ENCODE results near the gene DYRK2.

Gene DYRK2

DNA sequence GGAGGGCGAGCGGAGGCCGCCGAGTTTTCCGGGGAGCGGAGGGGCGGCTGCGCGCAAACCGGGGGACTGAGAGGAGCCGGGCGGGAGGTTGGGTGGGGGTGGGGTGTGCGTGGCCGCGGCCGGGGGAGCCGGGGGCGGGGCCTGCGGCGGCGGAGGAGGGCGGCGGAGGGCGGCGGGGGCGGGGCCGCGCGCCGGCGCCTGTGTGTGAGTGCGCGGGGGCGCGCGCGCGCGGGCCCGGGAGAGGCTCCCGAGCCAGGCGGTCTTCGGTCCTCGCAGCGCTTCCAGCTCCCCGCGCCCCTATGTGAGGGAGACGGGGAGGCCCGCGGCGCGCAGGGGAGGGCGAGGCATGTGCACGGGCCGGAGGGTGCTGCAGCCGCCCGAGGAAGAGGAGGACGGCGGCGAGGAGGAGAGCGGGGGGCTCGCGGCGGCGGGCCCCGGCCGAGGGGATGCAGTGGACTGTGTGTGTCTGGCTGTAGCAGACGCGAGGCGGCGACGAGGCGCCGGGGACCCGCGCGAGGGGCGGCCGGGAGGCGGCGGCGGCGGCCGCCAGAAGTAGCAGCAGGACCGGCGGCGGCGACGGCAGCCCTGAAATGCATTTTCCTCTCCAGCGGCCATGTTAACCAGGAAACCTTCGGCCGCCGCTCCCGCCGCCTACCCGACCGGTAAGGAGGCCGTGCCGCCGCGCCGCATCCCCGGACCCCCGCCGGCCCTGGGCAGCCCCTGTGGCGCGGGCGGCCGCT, at the start of gene DYRK2:
DYRK2 (plus strand) TSS at position 225 of the 740 bp plus-strand sequence; CDS start at position 614, 389 bp downstream.
- DNase-seq, result no peak

DNA sequence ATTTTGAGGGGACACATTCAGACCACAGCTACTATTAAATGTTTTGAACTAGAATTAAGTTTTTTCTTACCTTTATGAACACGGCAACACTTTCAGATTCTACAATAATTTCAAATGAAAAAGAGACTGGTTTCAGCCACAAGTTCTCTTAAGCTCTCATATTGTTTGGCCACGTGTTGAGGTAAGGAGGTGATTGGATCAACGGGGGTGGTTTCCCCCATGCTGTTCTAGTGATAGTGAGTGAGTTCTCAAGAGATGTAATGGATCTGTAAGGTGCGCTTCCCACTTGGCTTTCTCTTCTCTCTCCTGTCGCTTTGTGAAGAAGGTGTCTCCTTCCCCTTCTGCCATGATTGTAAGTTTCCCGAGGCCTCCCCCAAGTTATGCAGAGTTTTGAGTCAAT, 48.9 kb upstream of the DYRK2 start:
- DNase-seq, result no peak

DNA sequence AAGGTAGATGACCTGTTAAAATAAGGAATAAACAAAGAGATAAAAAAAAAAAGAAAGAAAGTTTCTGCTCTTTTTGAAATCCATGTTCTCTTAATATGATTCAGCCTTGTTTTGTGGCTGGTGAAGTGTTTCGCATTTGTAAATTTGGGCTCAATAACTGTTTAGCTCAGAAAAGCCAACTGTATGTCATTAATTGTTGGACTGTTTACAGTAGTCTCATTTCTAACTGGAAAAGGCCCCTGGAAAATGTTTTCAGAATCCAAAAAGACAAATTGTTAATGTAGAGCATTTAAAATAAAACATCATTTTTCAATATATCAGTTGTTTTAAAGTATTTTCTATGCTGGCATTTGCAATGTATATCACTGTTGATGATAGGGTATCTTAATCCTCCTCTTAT, 47.4 kb upstream of the DYRK2 start:
- no peak for DNase-seq

DNA sequence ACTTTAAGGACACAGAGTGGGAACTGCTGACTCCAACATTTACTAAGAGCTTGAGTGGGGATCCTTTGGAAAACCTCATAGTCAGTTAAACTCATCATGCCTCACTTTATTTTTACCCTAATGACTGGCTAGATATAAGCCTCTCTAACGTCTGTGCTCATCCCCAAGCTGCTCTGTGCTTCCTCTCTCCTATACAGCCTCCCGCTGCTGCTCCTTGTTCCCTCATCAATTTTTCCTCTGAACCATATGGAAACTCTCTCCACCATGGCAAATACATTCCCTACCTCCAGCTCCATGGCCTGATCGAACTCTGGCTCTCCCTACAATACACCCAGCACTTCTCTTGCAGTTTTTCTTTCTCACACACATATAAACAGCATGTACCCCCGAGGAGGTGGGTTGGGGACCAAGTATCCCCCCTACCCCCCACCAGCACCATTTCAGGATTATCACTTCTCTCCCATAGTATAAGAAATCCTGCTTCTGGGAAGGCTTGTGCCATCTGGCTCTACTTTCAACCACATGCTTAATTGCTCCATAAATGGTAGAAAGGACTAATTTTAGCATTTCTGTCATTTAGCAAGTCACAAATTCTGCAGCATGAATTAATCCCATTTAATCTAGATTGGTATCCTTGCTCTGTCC, 39.2 kb upstream of the DYRK2 start:
- DNase-seq, result no peak

DNA sequence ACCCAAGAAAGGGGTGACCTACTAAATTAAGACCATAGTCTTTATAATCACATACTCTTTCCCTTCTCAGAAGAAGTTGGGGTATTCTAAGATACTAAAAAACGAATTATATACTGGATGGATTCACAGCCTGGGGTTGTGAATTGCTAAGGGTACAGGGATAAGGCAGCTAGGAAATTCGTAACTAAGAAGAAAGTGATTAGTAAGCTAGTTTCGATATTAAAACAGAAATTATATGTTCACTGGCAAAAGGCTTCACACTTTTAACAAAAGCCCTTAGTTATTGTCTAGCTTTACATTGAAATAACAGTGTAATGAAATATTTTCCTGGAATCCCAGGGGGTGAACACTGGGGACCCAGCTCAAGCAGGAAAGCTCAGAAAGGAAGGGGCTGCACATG, 35.5 kb upstream of the DYRK2 start:
- DNase-seq, result no peak

DNA sequence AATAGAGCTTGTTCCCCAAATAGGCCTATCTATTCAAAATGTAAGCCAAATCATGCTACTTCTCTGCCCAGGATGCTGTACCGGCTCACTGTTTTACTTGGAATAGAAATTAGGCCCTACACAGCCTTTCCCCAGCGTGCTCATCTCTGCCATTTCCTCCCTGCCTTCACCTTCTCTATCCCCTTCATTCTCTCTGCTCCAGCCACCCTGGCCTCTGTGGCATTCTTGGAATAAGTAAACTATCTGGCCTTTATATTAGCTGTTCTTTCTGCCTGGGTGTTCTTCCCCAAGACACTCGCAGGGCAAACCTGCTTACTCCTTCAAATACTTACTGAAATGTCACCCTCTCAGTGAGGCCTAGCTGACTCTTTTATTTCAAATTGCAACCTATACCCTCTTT, 30.9 kb upstream of the DYRK2 start:
- no peak for DNase-seq

DNA sequence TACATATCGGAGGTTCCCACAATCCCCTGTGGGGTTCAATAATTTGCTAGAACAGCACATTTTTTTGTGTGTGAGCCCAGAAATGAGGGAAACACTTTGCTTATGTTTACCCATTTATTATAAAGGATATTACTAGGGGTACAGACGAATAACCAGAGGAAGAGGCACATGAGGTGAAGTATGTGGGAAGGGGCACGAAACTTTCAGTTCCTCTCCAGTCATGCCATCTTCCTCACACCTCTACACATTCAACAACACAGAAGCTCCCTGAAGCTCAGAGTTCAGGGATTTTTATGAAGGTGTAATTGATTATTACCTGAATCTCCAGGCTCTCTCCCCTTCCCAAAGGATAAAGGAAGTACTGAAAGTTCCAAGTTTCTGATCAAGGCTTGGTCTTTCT, 30.2 kb upstream of the DYRK2 start:
- no peak for DNase-seq

DNA sequence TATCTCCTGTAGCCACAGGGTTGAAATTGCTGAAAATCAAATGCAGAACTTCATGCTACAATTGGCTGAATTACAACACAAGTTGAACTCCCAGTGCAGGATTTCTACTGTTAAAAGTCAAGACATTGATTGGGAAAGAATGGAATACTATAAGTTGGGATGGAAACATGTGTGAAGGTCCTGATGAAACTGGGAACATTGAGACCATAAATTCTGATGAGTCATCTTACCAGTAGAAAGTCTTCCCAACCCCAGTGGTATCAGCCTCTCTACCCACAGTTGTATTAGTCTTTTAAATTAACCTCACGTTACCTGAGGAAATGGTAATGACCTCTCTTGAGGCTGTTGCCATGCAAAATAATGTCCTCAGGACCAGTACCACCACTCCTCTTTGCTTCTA, 27.4 kb upstream of the DYRK2 start:
- DNase-seq, result no peak

DNA sequence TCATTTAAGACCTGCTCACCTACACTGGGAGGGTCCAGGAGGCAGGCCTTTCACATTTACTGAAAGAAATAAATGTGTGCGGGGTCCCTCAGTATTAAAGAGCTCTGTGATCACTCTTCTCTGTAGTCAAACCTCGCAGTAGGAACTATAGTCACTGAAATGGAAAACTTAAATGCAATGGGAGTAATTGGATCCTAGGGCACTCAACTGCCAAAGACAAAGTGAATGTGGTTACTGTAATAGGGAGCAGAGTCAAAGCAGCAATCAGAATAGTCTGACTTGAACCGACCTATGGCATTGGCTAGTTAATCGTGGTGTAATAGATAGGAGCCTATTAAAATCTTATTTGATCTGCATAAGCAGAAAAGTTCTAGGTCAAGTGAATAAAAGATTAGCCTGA, 26.6 kb upstream of the DYRK2 start:
- no peak for DNase-seq

DNA sequence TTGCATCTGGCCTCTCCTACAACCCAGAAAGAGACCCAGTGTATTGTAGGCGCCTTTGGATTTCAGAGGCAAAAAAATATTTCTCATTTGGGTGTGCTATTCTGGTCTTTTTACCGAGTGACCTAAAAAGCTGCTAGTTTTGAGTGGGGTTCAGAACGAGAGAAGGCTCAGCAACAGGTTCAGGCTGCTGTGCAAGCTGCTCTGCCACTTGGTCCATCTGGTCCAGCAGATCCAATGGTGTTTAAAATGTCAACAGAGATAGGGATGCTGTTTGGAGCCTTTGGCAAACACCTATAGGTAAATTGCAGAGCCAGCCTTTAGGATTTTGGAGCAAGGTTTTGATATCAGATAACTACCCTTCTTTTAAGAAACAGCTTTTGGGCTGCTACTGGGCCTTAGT, 25.3 kb upstream of the DYRK2 start:
- DNase-seq, result no peak

DNA sequence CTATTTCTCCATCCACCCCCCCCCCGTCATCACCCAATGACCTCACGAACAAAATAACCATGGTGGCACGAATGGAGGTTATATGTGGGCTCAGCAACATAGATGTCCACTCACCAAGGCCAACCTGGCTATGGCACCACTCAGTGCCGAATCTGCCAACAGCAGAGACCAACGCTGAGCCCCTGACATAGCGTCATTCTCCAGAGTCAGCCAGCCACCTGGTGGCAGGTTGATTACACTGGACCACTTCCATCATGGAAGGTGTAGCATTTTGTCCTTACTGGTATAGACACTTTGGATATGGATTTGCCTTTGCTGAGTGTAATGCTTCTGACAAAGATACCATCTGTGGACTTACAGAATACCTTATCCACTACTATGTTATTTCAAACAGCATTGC, 24.2 kb upstream of the DYRK2 start:
- DNase-seq, result no peak

DNA sequence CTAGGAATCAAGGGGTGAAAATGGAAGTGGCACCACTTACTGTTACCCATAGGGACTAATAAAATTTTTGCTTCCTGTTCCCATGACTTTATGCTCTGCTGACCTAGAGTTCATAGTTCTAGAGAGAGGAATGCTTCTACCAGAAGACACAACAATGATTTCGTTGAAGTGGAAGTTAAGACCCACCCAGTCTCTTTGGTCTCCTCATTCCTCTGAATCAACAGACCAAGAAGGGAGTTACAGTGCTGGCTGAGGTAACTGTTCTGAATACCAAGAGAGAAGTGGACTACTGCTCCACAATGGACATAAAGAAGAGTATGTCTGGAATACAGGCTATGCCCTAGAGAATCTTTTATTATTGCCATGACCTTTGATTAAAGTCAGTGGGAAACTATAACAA, 23.5 kb upstream of the DYRK2 start:
- DNase-seq, result no peak

DNA sequence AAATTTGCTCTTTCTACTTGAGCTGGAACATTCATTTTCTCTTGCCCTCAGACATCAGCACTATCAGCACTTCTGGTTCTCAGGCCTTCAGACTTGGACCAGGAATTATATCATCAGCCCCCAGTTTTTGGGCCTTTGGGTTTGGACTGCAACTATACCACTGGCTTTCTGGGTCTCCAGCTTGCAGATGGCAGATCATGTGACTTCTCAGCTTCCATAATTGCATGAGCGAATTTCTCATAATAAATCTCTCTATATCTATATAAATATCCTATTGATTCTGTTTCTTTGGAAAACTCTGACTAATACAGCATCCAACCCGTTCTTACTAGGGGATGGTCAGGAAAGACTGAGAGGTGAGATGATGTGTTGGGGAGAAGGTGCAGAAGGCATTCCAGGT, 22.4 kb upstream of the DYRK2 start:
- DNase-seq, result no peak

DNA sequence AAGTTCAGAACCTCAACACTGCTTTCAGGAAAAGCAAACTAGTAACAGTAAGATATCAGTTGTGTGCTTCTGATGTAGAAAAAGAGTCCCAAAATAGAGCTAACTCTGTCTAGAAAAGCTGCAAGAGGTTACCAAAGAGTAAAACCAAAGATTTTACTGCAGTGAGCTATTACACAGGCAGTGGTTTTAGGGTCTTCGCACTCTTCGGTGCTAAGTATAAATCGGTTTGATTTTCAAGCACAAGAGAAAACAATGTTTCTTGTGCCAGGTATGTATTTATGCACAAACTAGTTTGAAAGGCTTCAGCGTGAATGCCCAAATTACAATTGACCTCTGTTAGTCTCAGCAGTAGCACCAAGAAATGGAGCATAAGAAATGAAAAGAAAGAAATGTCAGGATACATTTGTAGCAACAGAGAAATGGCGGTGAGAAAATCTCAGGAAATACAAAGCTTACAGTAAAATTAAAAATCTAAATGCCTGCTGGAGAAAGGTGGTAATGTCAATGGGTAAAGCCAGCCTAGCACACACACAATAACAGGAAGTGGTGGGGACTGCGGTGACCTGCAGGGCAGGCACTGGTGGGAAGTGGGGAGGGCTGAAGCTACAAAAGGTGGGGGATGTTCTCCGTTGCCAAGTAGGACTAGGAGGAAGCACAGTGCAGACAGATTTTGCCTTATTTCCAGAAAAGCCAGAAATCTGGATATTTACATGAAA, 18.0 kb upstream of the DYRK2 start:
- DNase-seq, result no peak

DNA sequence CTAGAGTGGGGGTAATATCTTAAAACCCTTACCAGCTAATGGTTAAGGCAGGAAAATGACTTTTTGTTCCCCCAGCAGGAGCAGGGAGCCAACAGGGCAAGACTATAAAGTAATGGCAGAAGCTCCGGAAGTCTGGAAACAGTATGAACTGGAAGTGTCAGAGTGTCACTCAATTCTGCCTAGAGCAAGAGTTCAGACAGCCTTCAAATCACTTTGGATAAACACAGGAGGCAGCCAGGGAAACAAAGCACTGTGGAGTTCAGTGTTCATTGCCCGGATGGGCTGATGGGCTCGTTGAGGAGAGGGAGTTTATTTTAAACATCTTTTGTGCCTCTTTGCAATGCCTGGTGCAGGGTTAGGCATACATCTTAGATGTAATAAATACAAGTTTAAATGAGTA, 16.5 kb upstream of the DYRK2 start:
- no peak for DNase-seq

DNA sequence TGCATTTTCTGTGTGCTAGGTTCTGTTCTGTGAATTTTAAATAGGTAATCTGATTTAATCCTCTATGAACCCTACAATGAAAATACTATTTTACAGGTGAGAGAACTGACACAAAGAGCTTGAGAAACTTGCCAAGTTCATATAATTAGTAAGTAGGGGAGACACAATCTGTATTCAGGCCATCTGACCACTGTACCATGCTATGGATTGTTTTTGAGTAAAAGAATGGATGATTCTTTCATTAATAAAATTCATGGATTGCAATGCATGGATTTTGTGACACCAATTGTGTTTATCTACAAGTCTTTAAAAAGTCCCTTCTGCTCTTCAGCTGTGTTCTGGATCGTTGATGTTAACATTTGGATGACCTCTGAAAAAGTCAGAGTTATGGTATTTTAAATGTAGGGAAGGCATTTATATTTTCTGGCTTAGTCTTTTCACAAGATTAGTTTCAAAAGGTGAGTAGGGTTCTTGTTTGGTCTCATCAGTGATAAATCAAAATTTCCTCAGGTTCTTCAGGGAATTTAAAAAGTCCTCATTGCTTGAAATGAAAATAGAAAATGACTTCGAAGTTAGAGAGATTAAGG, 15.4 kb upstream of the DYRK2 start:
- no peak for DNase-seq

DNA sequence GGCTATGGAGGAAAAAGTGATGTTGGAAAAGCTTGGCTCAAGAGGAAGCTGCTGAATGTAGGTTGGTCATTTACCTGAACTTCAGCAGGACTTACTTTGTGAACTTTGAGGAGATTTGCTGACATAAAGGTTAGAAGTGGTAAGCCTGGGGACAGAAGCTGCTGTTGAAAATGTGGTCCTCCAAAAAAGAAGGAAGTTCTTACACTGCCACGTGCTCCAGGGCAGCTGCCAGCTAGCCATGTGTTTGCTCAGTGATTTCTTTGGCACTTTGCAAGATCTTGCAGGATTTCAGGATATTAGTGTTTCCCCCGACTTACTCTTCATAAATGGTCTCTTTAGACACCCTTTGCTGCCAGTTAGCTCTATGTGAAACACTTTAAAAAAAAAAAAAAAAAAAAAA, 14.8 kb upstream of the DYRK2 start:
- DNase-seq, result no peak

DNA sequence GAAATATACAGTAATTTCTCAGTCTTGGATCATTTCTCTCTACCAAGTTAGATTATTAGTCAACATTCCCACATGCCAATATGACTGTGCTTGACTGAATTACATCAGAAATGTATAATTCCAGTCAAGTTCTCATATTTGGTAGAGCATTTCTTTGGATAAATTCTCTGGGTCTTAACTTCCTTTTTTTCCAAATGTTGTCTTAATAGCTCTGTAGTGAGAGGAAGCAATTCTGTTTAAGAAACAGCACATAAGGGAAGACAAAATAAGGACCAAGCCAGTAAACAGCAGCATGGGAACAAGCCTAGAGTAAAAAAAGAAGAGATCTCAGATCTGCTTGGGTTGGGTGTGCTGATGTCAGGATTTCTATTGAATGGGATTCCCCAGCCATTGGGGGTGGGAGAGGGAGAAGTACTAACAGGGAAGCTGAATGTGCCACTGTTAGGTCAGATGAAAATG, 14.2 kb upstream of the DYRK2 start:
- DNase-seq, result no peak

DNA sequence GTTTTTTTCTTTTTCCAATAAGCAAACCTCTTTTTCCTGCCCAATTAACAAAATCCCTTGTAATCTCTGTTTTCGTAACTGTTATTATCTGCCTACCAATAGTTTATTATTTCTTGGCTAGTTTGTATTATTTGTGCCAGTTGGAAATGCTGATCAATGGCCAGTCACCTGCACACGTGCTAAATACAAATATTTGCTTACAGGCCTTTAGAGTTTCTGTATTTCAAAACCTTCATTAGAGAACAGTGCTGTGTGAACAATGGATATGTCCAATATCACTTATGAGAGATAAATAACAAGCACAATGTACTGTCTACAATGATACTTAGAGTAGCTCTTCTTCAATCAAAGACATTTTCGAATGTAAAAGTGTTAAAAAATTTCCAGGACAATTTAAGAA, 10.8 kb upstream of the DYRK2 start:
- DNase-seq, result no peak

DNA sequence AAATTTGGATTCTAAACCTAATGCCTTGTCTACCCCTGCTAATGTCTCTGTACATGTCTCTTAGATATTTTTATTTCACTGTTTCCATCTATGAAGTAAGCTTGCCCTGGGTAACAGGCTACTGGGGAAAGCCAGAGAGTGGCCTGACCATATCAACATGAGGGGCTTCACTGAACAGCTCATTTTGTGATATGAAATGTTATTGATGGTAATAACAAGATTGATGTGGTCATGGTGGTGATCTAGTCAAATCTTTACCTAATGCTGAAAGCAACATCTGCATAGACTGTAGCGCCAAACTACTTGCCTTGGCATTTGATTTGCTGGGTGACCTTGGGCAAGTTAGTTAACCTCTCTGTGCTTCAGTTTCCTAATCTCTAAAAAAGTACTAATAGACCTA, 9.9 kb upstream of the DYRK2 start:
- no peak for DNase-seq

DNA sequence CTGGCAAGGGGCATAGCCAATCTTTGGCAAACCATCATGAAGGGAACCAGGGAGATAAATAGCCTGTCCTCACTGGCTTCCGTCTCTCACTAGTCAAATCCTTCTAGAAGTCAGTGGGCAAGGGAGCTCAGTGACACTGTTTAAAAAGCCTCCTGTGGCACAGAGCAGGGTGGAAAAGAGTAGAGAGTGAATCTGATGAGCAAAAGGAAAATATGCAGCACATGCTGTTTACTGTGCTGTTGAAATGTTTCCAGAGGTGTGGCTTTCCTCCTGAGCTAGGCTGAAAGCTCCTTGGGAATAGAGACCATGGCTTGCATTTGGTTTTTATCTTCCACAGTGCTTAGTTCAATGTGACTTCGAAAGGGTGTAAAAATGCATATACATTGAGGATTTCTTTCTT, 7.7 kb upstream of the DYRK2 start:
- DNase-seq, result no peak

DNA sequence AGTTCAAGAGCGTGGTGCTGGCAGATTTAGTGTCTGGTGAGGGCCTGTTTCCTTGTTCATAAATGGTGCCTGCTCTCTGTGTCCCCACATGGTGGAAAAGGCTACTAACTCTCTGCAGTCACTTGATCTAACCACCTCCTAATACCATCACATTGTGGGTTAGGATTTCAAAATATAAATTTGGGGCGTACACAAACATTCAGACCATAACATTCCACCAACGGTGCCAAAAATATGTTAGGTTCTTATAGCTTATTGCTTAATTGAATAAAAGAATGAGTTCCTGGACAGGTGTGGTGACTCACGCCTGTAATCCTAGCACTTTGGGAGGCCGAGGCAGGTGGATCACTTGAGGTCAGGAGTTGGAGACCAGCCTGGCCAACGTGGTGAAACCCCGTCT, 3.4 kb upstream of the DYRK2 start:
- no peak for DNase-seq

DNA sequence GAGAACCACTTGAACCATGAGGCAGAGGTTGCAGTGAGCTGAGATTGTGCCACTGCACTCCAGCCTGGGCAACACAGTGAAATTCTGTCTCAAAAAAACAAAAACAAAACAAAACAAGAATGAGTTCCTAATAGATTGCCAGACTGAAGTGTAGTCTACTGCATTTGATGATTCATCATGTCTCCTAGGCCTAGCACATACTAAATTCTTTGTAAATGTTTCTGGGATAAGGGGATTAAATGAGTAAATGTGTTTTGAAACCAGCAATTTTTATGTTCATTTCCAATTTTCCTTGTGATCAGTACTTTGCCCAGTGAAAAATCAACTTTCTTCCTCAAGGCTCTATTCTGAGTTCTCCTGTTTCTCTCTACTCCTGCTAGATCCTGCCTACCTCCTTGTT, 2.9 kb upstream of the DYRK2 start:
- DNase-seq, result no peak

DNA sequence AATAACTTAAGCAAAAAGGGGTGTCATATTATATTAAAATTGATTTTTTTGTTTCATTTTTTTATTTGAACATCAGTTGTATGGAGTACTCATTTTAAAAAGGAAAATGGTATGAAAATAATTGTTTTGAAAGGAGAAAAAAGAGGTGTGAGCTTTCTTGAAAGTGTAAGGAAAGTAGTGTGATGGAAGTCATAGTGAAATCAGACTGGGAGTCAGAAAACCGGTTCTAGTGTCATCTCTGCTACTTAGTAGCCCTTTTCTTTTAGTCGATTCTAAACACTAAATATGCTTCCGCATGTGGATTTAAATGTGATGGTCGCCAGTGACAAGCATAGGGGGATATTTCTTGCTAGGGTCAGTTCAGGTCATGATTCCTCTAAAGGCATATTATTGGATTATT, 1.8 kb upstream of the DYRK2 start:
- no peak for DNase-seq
